Esophagus mucosa (tissue), 1 donor: Measurements from ENCODE around the gene SELENOS. TPM values are rescaled to one million over a fixed set of nuclear protein-coding genes. Genes with fewer than 3 reads are reported as not detected.

ENCODE experiments used
- total RNA-seq: library from RNA; stranded (reverse); gene quantifications from one replicate; pipeline ENCODE4 v1.2.4, GENCODE V29; 2023
- donor health status: DM: yes; HTN: yes; CAD: no.

The SELENOS gene
- total RNA-seq, 1 donor from 2014 or later, result 37.8 TPM

Other genes with a start within 250 kb of the SELENOS start
- 10.0 TPM for gene CHSY1, start 25.4 kb downstream of the SELENOS start, total RNA-seq
- gene SNRPA1, start 17.8 kb upstream of the SELENOS start, total RNA-seq, result 44.5 TPM
- gene PCSK6, start 212.2 kb upstream of the SELENOS start, total RNA-seq, result 6.7 TPM